Fibroblast of villous mesenchyme (primary cell): ENCODE measurements around the gene MAB21L2. TPM values are rescaled to one million over a fixed set of nuclear protein-coding genes. Genes with fewer than 3 reads are reported as not detected.

Experiments used
- DNase-seq: peaks from one replicate; pipeline ENCODE4 v3.0.0-alpha.2; 2010; ENCODE audit warnings: low read depth
- H3K4me3 ChIP-seq: 2 replicates; pipeline ENCODE4 v1.5.1; 2011; ENCODE audit warnings: low read depth, mild to moderate bottlenecking, low read length
- CTCF ChIP-seq: IDR thresholded peaks from 2 replicates; pipeline ENCODE4 v1.5.1; 2012; ENCODE audit warnings: low read depth, mild to moderate bottlenecking, low read length; ENCODE audit not compliant: insufficient read depth
- total RNA-seq: library from RNA; depleted of rRNA; stranded (reverse); fragments of >200 nt; gene quantifications from 2 replicates; pipeline ENCODE4 v1.2.3, GENCODE V29; 2012

The MAB21L2 gene
- total RNA-seq, 1 donor, result under 0.01 TPM

DNA sequence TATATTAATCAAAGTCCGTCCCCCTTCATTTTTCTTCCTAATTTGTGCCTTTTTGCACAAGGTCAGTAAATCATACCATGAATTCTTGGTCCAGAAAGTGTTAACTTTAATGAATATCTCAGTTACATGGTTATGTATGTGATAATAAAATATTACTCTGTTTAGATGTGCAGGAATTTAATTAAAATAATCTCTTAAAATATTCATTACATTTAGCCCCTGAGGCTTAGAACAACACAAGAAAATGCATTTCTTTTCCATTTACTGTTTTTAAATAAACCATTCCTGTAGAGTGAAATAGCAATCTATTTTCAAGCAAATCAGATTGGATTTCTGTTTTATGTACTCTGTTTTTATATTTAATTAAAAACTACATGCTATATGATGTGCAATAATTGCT, 17.6 kb downstream of the MAB21L2 start:
- TF ChIP-seq CTCF, result no peak
- H3K4me3 ChIP-seq, result no peak overlapping the region
- no peak for DNase-seq

DNA sequence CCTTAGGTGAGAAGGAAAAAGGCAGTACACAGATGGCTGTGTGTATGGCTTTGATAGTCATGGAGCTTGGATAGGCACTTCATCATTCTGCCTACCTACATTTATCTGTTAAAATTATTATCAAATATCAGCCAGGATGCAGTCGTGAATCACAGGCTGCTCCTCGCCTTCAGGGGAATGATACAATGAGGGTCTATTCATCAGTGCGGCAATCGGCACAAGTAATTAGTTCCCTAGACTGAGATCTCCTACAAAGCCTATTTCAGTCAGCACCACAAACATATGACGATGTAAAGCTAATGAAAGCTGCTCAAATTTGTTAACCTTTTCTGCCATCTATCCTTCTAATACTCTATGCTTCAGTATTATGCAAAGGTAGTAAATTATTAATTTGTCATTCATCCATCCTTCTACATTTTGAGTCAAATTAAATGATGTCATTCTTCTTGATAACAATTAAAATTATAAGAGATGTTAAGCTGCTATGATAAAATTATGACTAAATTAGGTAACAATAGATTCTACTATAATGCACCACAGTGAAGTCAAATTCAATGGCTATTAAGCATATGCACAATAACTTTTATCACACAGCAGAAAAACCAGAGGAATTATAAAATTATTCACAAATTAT, 19.0 kb downstream of the MAB21L2 start:
- TF ChIP-seq CTCF, result no peak
- no peak overlapping the region for H3K4me3 ChIP-seq
- no peak for DNase-seq

- no peak for DNase-seq
- no peak overlapping the region for H3K4me3 ChIP-seq
- TF ChIP-seq CTCF, result no peak
Measured at GRCh38 chr4:150609131-150609530, 27.2 kb downstream of the MAB21L2 start.

GRCh38 chr4:150619042-150619441, 37.1 kb downstream of the MAB21L2 start:
- no peak overlapping the region for H3K4me3 ChIP-seq
- peak; percentile 17 for DNase-seq

DNA sequence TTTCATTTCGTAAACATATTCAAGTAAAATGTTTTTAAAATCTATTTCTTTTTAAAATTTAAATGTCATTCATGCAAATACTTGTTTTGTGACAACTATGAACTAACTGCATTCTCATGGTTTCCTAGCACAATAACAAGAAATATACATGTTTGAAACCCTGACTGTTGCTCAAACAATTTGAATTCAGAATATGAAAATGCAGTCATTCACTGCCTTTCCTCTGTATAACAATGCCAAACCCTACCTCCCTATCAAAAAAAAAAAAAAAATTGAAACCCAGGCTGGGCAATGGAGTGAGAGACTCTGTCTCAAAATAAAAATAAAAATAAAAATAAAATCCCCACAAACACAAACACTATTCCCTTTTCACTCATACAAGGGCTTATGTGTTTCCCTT, 42.1 kb downstream of the MAB21L2 start:
- H3K4me3 ChIP-seq, result no peak overlapping the region
- no peak for DNase-seq
- TF ChIP-seq CTCF, result no peak

More at GRCh38 chr4:150619042-150619441, 37.1 kb downstream of the MAB21L2 start:
- TF ChIP-seq CTCF, result no peak

- no peak for TF ChIP-seq CTCF
- no peak overlapping the region for H3K4me3 ChIP-seq
- DNase-seq, result no peak
Measured at GRCh38 chr4:150625033-150625432, 43.1 kb downstream of the MAB21L2 start.

GRCh38 chr4:150628073-150628472, 46.1 kb downstream of the MAB21L2 start:
- TF ChIP-seq CTCF, result no peak
- no peak overlapping the region for H3K4me3 ChIP-seq
- DNase-seq, result no peak
